Fibroblast of skin of back (primary cell): ENCODE measurements around the gene DPP4. TPM values are rescaled to one million over a fixed set of nuclear protein-coding genes. Genes with fewer than 3 reads are reported as not detected.
A peak's percentile ranks its signal among the peaks of the same experiment; 100 is the strongest.

ENCODE experiments used
- DNase-seq: peaks from one replicate; pipeline ENCODE4 v3.0.0-alpha.2; 2013
- polyA plus RNA-seq, 2 experiments: library from polyadenylated mRNA; unstranded; fragments of 120-200 nt; gene quantifications; one replicate each; pipeline ENCODE4 v1.2.1, GENCODE V29; 2013; ENCODE audit not compliant: insufficient read length in 2 of 2

The DPP4 gene
- polyA plus RNA-seq (2013, experiment 1 of 2; ENCODE audit: insufficient read length) = not detected
- 0.07 TPM for polyA plus RNA-seq (2013, experiment 2 of 2; ENCODE audit: insufficient read length)

GRCh38 chr2:162073888-162074631, at the start of gene DPP4:
TSS of gene DPP4 (minus strand) at chr2:162074215. CDS start at chr2:162073981, 234 bp downstream.
- peak; percentile 36 for DNase-seq

DNA sequence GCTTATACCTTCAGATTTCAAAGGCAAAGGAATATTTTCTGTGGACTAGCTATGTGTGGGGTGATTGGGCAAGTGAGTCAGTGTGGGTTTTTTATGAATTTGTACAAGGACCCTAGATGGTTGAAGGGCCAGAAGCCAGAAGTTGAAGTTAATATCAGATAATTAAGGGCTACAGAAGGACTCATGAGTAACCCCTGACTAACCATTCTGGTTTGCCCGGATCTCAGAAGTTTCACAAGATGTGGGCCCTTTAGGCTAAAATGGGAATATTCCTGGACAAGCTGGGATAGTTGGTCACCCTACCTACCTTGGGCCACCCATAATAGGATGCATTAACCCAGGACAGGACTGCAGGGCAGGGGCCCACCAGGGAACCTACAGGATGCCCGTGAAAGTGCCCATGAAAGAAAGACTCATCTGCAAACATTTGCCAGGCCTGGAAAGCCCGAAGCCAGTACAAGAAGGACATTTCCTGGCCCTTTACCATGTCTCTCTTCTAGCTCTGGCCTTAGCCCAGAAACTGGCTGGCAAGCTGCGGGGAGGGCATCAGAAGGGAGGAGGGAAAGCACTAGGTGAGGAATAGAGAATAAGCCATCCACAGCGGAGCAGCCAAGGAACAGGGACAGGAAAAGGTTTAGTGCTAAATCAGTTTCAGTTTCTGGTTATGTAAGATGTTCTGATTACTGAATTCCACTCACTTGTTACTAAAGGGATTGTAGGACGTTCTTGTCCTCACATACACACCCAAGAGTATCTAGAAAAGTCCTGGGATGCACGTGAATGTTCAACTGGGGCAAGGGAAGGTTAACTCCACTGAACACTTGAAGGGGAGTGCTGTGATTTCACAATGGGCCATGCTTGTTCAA, 44.4 kb upstream of the DPP4 start:
- DNase-seq = no peak

DNA sequence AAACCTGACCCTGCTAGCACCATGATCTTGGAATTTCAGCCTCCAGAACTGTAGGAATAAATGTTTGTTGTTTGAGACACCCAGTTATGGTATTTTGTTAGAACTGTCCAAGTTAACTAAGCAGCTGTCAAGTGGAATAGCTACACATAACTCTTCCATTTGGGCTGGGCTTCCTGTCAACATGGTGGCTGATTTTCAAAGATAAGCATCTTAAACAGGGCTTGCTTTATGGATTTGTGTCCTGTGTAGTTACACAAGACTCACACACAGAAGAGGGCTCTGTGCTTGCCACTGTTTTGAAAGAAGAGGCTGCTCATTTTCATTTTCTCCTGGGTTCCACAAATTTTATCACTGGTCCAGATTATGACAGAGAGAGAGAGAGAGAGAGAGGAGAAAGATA, 42.3 kb upstream of the DPP4 start:
- no peak for DNase-seq

- no peak for DNase-seq
Observed at GRCh38 chr2:162115076-162115475, 41.1 kb upstream of the DPP4 start.

- DNase-seq = no peak
Observed at GRCh38 chr2:162114271-162114670, 40.3 kb upstream of the DPP4 start.

DNA sequence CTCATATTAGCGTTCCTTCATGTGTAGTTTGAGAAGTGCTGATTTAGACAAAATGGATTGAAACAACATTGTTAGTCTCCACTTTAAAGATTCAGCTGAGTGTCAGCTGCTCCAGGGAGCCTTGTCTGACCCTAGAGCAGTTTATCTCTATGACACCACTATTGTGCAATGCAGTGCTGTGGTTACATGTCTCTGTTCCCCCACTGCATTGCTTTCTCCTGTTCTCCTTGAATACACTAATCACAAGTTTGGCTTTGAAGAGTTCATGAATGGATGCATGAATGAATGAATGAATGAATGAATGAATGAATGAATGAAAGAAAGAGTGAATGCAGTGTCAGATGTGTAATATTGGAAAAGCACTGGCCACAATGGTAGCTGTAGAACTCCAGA, 39.8 kb upstream of the DPP4 start:
- DNase-seq = peak; percentile 42

GRCh38 chr2:162113088-162113775, 39.2 kb upstream of the DPP4 start:
- DNase-seq = no peak

DNA sequence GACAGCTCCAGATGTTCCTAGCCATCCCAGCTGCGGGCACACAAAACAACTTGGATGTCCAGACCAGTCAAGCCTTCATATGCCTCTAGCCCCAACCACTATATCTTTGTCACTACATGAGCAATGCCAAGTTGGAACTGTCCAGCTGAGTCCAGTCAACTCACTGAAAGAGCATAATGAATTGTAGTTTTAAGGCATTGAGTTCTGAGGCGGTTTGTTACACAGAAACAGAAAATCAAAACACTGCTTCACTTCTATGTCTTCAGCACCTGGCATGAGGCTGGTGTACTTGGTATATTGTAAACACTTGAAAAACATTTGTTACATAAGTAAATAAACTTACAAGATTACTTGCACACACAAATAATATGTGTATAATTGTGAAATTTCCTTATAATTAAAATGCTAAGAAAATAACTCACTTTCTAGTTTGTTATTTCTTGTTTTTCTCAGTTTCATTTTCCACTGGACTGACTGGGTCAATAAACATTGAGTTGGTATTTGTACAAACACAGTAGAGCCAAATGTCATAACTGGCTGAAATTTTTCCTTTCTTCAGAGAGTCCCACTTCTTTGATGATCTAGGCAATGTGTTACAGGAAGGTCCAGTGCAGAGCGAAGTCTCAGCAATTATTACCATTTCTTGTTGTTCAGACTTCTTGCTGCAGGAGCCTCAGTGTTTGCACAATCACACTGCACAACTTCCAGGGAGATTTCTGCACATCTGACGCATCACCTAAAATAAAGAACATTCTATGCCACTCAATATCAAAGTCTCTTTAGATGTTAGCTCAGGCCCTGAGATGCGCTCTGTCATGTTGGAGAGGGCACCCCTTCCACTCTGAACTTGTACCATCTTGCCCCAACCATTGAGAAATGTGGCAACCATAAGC, 38.2 kb upstream of the DPP4 start:
- DNase-seq = no peak

DNA sequence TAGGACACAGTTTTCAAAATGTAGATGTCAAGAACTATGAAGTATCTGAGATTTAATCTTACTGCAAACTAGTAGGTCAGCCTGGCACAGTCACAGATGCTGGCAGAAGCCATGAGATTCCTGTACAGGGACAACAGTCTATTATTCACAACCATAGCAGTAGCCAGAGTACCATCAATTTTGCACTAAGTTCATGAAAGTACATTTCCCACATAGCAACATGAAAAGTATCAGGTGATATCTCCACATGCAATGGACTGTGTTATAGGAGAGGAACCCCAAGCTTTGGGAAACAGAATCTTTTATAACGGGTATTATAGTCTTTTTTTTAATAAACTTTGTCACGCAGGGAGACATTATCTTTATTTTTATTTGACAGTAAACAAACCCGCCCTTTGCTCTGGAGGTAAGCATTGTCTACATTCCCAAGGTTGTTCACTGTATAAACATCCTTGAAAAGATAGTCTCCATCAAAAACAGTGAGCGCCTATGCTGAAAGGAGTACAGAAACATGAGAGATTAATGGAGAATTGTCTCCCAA, 33.4 kb upstream of the DPP4 start:
- DNase-seq = no peak

- DNase-seq = no peak
Observed at GRCh38 chr2:162106746-162107145, 32.7 kb upstream of the DPP4 start.

GRCh38 chr2:162106146-162106551, 32.1 kb upstream of the DPP4 start:
- no peak for DNase-seq

- DNase-seq = no peak
Observed at GRCh38 chr2:162103443-162104009, 29.5 kb upstream of the DPP4 start.

GRCh38 chr2:162100579-162100978, 26.6 kb upstream of the DPP4 start:
- no peak for DNase-seq

- DNase-seq = no peak
Observed at GRCh38 chr2:162099836-162100235, 25.8 kb upstream of the DPP4 start.

DNA sequence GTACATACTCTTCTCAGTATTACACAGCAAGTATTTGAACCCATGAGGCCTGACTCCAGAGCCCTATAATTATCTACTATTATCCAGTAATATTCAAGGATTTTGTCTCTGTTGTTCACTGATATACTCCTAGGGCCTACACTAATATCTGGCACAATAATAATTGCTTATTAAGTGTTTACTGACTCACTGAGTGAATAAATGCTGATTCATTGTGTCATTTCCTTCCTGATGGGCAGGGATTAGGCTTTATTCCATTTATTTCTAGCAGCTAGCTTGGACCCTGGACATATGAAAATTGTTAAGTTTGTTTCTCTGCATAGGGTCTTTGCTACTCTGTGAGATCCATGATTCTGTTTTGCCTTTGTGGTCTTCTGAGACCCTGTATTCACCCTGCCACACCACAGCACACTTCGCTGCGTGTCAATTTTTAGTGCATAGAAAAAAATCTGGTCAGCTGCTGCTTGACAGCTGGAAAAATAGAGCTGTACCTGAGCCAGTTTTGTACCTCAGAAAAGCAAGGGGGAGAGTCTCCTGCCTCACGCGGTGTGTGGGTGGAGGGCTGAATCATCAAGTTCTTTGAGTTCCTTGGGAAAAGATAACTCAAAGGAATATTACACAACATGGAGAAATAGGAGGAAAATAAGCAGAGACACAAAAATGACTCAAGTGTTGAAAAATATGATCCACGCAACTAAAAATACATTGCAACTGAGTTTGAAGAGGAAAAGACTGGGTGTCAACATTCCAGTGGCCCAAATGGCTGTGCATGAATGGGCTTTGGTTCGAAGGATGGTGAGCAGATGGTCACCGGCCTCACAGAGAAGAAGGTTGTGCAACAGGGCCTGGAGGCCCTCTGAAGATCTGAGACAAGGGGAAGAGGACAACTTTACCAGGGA, 18.9 kb upstream of the DPP4 start:
- peak; percentile 71 for DNase-seq

- DNase-seq = no peak
Observed at GRCh38 chr2:162092008-162092390, 18.0 kb upstream of the DPP4 start.

GRCh38 chr2:162091325-162092007, 17.5 kb upstream of the DPP4 start:
- DNase-seq = no peak

DNA sequence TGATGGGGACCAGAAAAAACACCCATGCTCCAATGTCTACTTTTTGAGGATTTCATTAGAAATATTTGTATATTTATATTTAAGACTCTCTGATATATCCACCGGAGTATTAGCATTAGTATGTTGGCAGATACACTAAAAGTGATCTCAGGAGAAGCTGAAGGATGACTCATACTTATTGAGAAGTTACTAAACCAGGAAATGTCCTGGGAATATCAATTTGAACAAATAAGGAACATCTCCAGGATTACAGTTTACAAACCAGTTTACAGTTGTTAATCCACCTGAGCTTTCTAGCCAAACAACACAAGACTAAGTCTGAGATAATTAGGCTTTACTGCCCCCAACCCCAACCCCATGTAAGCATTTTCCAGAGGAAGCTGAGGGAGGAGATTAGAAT, 16.1 kb upstream of the DPP4 start:
- peak; percentile 3 for DNase-seq

- no peak for DNase-seq
Observed at GRCh38 chr2:162086904-162087303, 12.9 kb upstream of the DPP4 start.
